ENCODE data around the gene CYP4A22.

The CYP4A22 gene

DNA sequence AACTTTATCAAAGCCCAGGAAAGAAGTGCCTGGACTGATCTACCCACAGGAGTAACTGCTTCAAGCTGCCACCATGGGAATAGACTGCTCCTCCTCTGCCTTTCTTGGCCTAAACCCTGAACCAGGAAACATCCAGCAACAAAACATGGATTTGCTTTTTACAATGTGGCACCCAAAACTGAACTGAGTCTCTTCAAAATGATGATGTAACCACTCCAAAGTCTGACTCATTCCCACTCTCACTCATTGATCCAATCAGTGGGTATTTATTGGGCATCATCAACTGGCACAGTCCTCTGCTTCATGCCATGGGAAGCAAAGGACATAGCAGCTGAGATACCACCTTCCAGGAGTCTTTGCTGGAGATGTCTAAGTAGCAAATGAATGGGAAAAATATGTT lies 23.5 kb downstream of the CYP4A22 start:
- H3K27ac ChIP-seq: no peak overlapping the region
- TF ChIP-seq, protein P1, sequence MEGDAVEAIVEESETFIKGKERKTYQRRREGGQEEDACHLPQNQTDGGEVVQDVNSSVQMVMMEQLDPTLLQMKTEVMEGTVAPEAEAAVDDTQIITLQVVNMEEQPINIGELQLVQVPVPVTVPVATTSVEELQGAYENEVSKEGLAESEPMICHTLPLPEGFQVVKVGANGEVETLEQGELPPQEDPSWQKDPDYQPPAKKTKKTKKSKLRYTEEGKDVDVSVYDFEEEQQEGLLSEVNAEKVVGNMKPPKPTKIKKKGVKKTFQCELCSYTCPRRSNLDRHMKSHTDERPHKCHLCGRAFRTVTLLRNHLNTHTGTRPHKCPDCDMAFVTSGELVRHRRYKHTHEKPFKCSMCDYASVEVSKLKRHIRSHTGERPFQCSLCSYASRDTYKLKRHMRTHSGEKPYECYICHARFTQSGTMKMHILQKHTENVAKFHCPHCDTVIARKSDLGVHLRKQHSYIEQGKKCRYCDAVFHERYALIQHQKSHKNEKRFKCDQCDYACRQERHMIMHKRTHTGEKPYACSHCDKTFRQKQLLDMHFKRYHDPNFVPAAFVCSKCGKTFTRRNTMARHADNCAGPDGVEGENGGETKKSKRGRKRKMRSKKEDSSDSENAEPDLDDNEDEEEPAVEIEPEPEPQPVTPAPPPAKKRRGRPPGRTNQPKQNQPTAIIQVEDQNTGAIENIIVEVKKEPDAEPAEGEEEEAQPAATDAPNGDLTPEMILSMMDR (IDR thresholded peaks at IDR 0.05): no peak
- no peak for TF ChIP-seq ZFX (IDR thresholded peaks at IDR 0.05; ENCODE audit: borderline replicate concordance)

DNA sequence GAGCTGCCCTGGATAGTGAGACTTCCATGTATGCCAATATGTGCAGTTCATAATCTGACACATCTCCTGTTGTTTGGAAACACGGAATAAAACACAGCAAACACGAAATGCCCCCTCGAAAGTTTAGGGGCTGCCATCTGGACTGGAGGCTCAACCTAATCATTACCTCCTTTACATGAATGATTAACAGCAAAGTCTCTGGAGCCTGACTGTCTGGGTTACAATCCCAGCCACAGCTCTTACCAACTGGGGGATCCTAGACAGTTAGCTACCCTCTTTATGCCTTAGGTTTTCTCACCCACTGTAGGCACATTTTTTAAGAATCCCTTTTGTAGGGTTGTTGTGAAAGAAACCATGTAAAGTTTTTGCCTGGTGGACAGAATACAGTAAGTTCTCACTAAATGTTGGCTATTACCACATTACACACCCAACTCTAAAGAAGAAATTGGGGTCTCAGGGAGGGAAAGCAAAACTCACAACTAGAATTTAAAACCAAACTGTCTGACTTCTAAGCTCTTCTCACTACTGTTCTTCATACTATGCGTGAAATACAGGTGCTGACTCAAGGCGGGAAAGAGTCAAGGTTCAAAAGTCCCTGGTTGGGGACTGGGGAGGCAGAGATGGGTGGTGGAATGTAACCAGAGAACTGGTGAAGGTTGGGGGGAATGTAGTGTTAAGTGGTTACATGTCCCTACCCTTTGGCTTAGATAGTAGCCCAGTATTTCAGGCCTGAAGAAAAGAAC lies 24.2 kb downstream of the CYP4A22 start:
- TF ChIP-seq ZFX (IDR thresholded peaks at IDR 0.05; ENCODE audit: borderline replicate concordance): no peak
- TF ChIP-seq, protein P1 (IDR thresholded peaks at IDR 0.05): no peak

GRCh38 chr1:47164552-47164951 lies 27.3 kb downstream of the CYP4A22 start:
- no peak for TF ChIP-seq ZFX (IDR thresholded peaks at IDR 0.05; ENCODE audit: borderline replicate concordance)
- TF ChIP-seq, protein P1 (IDR thresholded peaks at IDR 0.05): no peak
- H3K27ac ChIP-seq: no peak overlapping the region

More for the DNA sequence above, 24.2 kb downstream of the CYP4A22 start:
- H3K27ac ChIP-seq: no peak overlapping the region

DNA sequence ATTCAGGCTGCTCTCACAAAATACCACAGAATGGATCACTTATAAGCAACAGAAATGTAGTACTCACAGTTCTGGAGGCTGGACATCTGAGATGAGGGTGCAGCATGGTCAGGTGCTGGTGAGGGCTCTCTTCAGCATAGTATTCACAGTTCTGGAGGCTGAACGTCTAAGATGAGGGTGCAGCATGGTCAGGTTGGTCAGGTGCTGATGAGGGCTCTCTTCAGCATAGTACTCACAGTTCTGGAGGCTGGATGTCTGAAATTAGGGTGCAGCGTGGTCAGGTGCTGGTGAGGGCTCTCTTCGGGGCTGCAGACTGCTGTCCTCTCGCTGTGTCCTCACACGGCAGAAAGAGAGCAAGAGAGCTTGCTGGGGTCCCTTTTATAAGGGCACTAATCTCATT lies 35.5 kb downstream of the CYP4A22 start:
- no peak overlapping the region for H3K27ac ChIP-seq
- TF ChIP-seq, protein P1 (IDR thresholded peaks at IDR 0.05): no peak

DNA sequence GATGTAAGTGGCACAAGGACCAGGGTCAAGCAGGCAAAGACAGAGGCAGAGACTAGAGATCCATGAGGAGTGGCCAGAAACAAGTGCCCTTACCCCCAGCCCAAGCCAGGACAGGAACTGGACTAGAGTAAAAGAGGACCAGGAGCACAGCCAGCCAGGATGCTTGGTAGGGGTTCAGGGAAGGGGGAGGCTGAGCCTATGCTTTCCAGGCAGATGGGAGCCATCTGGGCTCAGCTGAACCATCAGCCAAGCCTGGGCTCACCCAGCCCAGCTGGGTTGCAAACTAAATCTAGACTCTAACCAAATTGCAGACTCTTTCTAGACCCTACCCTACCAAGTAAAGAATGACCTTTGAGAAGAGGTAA lies 37.4 kb downstream of the CYP4A22 start:
- TF ChIP-seq, protein P1 (IDR thresholded peaks at IDR 0.05): no peak
- TF ChIP-seq ZFX (IDR thresholded peaks at IDR 0.05; ENCODE audit: borderline replicate concordance): no peak

DNA sequence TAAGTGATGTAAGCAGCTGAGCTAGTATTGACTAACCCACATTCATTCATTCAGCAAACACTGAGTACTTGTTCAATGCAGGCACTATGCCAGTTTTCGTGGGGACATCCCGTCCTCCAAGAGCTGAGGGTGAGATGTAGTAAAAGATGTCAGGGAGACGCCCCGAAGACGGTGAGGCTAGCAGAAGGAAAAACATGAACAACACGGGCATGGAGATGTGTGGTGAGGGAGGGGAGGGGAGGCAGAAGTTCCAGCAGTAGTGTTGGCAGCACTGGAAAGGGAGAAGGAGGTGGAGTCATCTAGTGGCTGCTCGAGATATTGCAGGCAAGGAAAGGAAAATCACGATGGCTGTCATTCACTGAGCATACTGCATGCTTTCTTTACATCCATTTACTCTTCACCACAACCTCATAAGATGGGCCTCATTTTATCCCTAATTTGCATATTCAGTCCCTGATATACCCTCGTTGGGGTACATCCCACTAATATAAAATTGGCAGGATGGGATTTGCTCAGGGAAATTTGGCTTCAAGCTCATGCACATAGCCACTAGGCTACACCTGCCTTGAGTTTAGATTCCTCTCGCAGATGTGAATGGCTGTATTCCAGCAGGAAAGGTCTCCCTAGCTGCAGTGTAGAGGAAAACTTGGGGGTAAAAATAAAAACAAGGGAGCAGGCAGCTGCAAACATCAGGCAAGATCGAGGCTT lies 38.1 kb downstream of the CYP4A22 start:
- TF ChIP-seq ZFX (IDR thresholded peaks at IDR 0.05; ENCODE audit: borderline replicate concordance): no peak
- TF ChIP-seq, protein P1 (IDR thresholded peaks at IDR 0.05): peak; percentile 96
- H3K27ac ChIP-seq: no peak overlapping the region

More for the DNA sequence above, 37.4 kb downstream of the CYP4A22 start:
- H3K27ac ChIP-seq: no peak overlapping the region

GRCh38 chr1:47178020-47178419 lies 40.8 kb downstream of the CYP4A22 start:
- no peak for TF ChIP-seq ZFX (IDR thresholded peaks at IDR 0.05; ENCODE audit: borderline replicate concordance)
- TF ChIP-seq, protein P1 (IDR thresholded peaks at IDR 0.05): no peak
- H3K27ac ChIP-seq: no peak overlapping the region

Data from 22Rv1 (cell line).